Measurements from ENCODE around the gene MAPK1.

DNA sequence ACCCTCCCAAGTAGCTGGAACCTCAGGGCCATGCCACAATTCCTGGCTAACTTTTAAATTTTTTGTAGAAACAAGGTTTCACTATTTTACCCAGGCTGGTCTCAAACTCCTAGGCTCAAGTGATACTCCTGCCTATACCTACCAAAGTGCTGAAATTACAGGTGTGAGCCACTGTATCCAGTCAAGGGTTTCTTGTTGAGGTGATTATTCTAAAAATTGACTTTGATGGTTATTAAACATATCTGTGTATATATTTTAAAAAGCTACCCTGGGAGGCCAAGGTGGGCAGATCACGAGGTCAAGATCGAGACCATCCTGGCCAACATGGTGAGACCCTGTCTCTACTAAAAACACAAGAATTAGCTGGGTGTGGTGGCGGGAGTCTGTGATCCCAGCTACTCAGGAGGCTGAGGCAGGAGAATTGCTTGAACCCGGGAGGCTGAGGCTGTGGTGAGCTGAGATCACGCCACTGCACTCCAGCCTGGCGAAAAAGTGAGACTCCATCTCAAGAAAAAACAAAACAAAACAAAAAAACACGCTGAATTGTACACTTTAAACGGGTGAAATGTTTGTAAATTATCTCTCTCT, 27.1 kb downstream of the MAPK1 start:
- TF ChIP-seq, protein P1, sequence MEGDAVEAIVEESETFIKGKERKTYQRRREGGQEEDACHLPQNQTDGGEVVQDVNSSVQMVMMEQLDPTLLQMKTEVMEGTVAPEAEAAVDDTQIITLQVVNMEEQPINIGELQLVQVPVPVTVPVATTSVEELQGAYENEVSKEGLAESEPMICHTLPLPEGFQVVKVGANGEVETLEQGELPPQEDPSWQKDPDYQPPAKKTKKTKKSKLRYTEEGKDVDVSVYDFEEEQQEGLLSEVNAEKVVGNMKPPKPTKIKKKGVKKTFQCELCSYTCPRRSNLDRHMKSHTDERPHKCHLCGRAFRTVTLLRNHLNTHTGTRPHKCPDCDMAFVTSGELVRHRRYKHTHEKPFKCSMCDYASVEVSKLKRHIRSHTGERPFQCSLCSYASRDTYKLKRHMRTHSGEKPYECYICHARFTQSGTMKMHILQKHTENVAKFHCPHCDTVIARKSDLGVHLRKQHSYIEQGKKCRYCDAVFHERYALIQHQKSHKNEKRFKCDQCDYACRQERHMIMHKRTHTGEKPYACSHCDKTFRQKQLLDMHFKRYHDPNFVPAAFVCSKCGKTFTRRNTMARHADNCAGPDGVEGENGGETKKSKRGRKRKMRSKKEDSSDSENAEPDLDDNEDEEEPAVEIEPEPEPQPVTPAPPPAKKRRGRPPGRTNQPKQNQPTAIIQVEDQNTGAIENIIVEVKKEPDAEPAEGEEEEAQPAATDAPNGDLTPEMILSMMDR (conservative IDR thresholded peaks at IDR 0.05): no peak
- no peak for TF ChIP-seq ZFX (IDR thresholded peaks at IDR 0.05)
